Adrenal gland (tissue), 12 donors: ENCODE results near the gene TUBA8. TPM values are rescaled to one million over a fixed set of nuclear protein-coding genes. Genes with fewer than 3 reads are reported as not detected.

ENCODE experiments used
- DNase-seq, 7 donors: peaks; one replicate each; pipeline ENCODE4 v3.0.0-alpha.2; 2019 to 2020
- H3K27ac ChIP-seq, 5 donors: fragments of 200-600 bp; sonication (generic) in 4 of 5; 1 replicate in 3 of 5; 2 replicates in 2 of 5; pipeline versions ENCODE4 v1.5.1 to v1.8.0; 2016 to 2020; ENCODE audit warnings: mild to moderate bottlenecking in 1 of 5
- H3K27me3 ChIP-seq: fragments of 200-600 bp; 2 replicates; pipeline ENCODE4 v1.8.0; 2021
- H3K36me3 ChIP-seq, 2 donors: fragments of 200-600 bp; replicated peaks in 1 of 2; 1 replicate in 1 of 2; 2 replicates in 1 of 2; pipeline versions ENCODE4 v1.5.1 to v1.8.0; 2018 to 2022
- H3K4me1 ChIP-seq, 2 donors: fragments of 200-600 bp; replicated peaks in 1 of 2; 1 replicate in 1 of 2; 2 replicates in 1 of 2; pipeline versions ENCODE4 v1.5.1 to v1.8.0; 2018 to 2021
- H3K4me3 ChIP-seq, 4 donors: fragments of 200-600 bp; sonication (generic) in 3 of 4; one replicate each; pipeline ENCODE4 v1.5.1; 2016 to 2018
- H3K9me3 ChIP-seq, 3 donors: fragments of 200-600 bp; sonication (generic) in 1 of 3; replicated peaks in 1 of 3; 1 replicate in 2 of 3; 2 replicates in 1 of 3; pipeline versions ENCODE4 v1.5.1 to v1.8.0; 2016 to 2021
- CTCF ChIP-seq, 6 experiments: fragments of 450-650 bp in 4 of 6; fragments of 200-600 bp in 2 of 6; sonication (generic) in 1 of 6; IDR thresholded peaks; 1 replicate in 5 of 6; 2 replicates in 1 of 6; pipeline versions ENCODE4 v1.5.1 to v1.8.0; 2016 to 2021; ENCODE audit warnings: antibody characterized with exemption in 6 of 6, mild to moderate bottlenecking in 2 of 6, moderate library complexity in 1 of 6
- POLR2A ChIP-seq, 2 donors: fragments of 450-650 bp; IDR thresholded peaks; one replicate each; pipeline ENCODE4 v1.6.1; 2017; ENCODE audit warnings: antibody characterized with exemption in 2 of 2, mild to moderate bottlenecking in 2 of 2, moderate library complexity in 1 of 2
- WGBS, 4 donors: extraction: QIAGEN DNeasy Blood & Tissue Kit in 2 of 4; methylation state at CpG; one replicate each; pipeline versions ENCODE4 v1.1.5 to v1.1.7; 2013 to 2017; 5-methylcytosine and 5-hydroxymethylcytosine counted together
- intact Hi-C, 2 donors: fragments of 100-400 bp; cut with DNase I; formaldehyde crosslinking; loops; one replicate each; pipeline versions ENCODE4 v1.14.1 to v1.15.0; 2022 to 2023
- polyA plus RNA-seq, 3 donors: library from polyadenylated mRNA; stranded (reverse); fragments of 200-250 nt in 2 of 3; fragments of 350-450 nt in 1 of 3; fragmentation: Illumina TruSeq in 1 of 3; extraction: RNeasy Lipid Tissue Mini Kit (QIAGEN cat#74804) in 1 of 3; gene quantifications; one replicate each; pipeline ENCODE4 v1.2.3, GENCODE V29; 2013 to 2014
- total RNA-seq, 9 donors: library from RNA; depleted of rRNA in 4 of 9; stranded (reverse); fragments of >200 nt in 4 of 9; fragments of 120-200 nt in 1 of 9; fragmentation: NEBNext Ultra II Directional in 1 of 9; extraction: Animal tissue kit (Norgen Biotek cat#: 25700) in 1 of 9; gene quantifications; one replicate each; pipeline versions ENCODE4 v1.1.0 to v1.2.4, GENCODE V29; 2013 to 2023
- donor health status: healthy with polysubstance abuse.
- donor health status: Bipolar disorder and iron deficiency.
- donor health status: DM: yes; HTN: yes; CAD: no.
- donor health status: DM: no; HTN: no; CAD: no.
- donor health status: DM: no; HTN: no; CAD: no.
- donor health status: DM: yes; HTN: yes; CAD: no.

TUBA8 gene
- total and polyA plus RNA-seq, 12 donors: 0.65 to 4.3 (median 1.8) TPM

DNA sequence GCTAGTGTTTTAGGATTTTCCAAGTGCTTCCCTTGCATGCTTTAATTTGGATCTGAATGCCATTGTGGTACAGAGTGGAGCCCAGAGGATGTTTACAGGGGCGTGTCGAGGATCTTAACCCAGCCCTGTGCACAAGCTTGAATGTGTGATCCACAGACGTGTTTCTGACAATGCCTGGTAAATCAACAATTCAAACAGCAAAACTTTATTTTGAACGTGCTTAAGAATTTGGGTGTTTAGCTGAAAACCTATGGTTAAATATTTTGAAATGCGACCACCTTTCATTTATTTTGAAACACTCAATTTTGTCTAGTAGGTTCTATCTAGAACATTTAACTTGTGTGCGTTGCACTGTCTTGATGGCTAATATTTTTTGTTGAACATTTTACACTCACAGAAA is 1.8 kb downstream of the TUBA8 start:
- Histone ChIP-seq H3K4me1 (peaks cover 9 to 21% of the 10 kb centered on the region in 2 donors), H3K36me3 (no peaks in the 10 kb centered on the region), H3K4me3 (no peak overlapping the region), H3K9me3 (no peaks in the 10 kb centered on the region), H3K27me3 (no peaks in the 10 kb centered on the region), H3K27ac (no peak overlapping the region)
- WGBS, 4 donors: 82 to 88% (median 83%) methylated on average over 6 of the region's 6 CpGs
- intact Hi-C loops: no loop called here
- TF ChIP-seq POLR2A (IDR thresholded peaks at IDR 0.05) (no peak), CTCF (IDR thresholded peaks at IDR 0.05) (no peak)
- DNase-seq: no peak

GRCh38 chr22:18113680-18114394 is 3.2 kb downstream of the TUBA8 start:
- H3K27me3 ChIP-seq: no peaks in the 10 kb centered on the region
- WGBS, 4 donors: 64 to 76% (median 74%) methylated on average over 9 to 11 of the region's 11 CpGs
- no peak for TF ChIP-seq CTCF (IDR thresholded peaks at IDR 0.05)
- TF ChIP-seq POLR2A (IDR thresholded peaks at IDR 0.05): no peak
- DNase-seq: no peak
- no peaks in the 10 kb centered on the region for H3K36me3 ChIP-seq
- H3K4me1 ChIP-seq: peaks cover 9 to 21% of the 10 kb centered on the region in 2 donors
- no peak overlapping the region for H3K27ac ChIP-seq
- intact Hi-C loops: no loop called here
- H3K9me3 ChIP-seq: no peaks in the 10 kb centered on the region
- H3K4me3 ChIP-seq: no peak overlapping the region

GRCh38 chr22:18114495-18114894 is 3.9 kb downstream of the TUBA8 start:
- DNase-seq: no peak
- no peaks in the 10 kb centered on the region for H3K27me3 ChIP-seq
- WGBS, 4 donors: 32 to 56% (median 33%) methylated on average over 4 of the region's 4 CpGs
- no peak overlapping the region for H3K27ac ChIP-seq
- no peaks in the 10 kb centered on the region for H3K36me3 ChIP-seq
- TF ChIP-seq POLR2A (IDR thresholded peaks at IDR 0.05) (no peak), CTCF (IDR thresholded peaks at IDR 0.05) (no peak)
- no peaks in the 10 kb centered on the region for H3K9me3 ChIP-seq
- peaks cover 9 to 21% of the 10 kb centered on the region in 2 donors for H3K4me1 ChIP-seq
- no peak overlapping the region for H3K4me3 ChIP-seq
- intact Hi-C loops: no loop called here

- peaks cover 6 to 17% of the 10 kb centered on the region in 2 donors for H3K4me1 ChIP-seq
- H3K4me3 ChIP-seq: no peak overlapping the region
- no peak for TF ChIP-seq POLR2A (IDR thresholded peaks at IDR 0.05)
- TF ChIP-seq CTCF (IDR thresholded peaks at IDR 0.05): no peak
- no peak for DNase-seq
- WGBS, 4 donors: 89 to 93% (median 91%) methylated on average over 14 to 15 of the region's 15 CpGs
- H3K27me3 ChIP-seq: no peaks in the 10 kb centered on the region
- H3K9me3 ChIP-seq: no peaks in the 10 kb centered on the region
- intact Hi-C loops: no loop called here
- H3K27ac ChIP-seq: no peak overlapping the region
- H3K36me3 ChIP-seq: no peaks in the 10 kb centered on the region
Observed at GRCh38 chr22:18114976-18115652, 4.5 kb downstream of the TUBA8 start.
